ENCODE measurements around the gene TEX12.
A peak's percentile ranks its signal among the peaks of the same experiment; 100 is the strongest.
"Not testable (repeated sequence)": the region's sequence is repeated elsewhere in the genome, so short reads cannot be mapped to it uniquely, and the experiment has no call there.

TEX12 gene

DNA sequence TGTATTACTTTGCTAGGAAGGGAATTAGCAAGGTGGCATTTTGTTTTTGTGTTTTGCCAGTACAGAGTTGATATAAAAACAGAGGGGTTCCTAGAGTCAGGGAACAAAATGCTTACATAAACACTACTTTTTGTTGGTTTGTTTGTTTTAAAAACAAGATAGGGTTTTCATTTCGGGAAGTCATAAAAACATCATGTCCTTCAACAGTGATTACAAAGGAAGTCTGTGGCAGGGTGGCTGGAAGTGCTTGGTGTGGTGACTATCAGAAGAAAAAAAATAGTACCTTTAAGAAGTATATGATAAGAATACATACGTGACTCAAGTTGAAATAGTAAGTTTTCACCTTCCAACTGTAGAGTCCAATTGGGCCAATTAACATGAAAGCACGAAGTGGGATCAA, 2.1 kb upstream of the TEX12 start:
- no peak for DNase-seq

DNA sequence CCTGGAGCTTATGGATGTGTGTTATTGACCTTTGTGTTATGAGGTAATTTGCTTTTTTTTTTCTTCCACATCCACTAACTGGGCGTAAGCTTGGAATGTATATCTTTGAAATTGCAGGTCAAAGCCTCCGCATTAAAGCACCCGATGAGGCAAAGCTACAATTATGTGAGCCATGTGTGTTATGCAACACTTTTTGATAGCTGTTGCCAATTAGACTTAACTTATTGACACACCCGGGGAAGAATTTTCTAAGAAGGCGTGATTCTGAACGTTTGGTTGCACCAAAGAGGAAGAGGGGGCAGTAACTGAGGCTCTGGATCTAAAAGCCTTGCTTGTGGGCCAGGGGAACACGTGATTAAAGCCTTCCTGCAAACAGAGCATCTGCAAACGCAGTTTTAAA, 610 bp upstream of the TEX12 start:
- peak; percentile 14 for DNase-seq

DNA sequence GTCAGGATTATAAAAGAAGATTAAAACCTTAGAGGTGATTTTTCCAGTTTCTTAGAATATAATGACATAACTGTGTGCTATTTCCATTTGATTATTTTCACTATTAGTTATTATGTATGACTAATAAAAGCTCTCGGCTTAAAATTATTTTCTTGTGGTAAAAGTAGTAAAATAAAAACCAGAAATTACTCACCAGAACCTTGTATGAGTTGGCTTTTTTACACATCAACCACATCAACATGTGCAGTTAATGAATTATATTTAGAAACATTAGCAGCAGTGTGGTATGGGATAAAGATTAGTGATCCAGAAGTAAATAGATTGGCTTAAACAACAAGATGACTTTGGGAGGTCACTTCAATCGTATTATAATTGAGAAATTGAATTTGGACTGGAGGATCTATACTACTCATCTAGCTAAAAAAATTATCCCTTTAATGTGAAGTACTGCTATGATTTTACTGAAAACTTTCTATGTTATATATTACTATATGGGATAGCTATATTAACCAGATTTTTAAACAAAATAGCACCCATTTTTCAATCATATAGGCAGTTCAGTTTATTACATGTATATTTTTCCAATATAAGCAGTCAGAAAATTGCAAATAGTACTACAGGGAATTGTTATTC, 5.3 kb downstream of the TEX12 start:
- peak; percentile 48 for DNase-seq

DNA sequence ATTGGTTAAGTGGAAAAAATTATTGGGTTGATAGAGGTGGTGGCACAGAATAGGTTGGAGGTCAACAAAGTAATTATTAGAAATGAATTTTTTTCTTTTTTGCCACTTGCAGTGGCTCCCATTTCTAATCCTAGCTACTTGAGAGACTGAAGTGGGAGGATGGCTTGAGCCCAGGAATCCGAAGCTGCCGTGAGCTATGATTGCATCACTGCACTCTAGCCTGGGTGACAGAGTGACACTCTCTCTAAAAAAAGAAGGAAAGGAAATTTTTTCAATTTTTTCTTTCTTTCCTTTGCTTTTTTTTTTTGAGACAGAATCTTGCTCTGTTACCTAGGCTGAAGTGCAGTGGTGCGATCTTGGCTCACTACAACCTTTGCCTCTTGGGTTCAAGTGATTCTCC, 6.0 kb downstream of the TEX12 start:
- peak; percentile 34 for DNase-seq

DNA sequence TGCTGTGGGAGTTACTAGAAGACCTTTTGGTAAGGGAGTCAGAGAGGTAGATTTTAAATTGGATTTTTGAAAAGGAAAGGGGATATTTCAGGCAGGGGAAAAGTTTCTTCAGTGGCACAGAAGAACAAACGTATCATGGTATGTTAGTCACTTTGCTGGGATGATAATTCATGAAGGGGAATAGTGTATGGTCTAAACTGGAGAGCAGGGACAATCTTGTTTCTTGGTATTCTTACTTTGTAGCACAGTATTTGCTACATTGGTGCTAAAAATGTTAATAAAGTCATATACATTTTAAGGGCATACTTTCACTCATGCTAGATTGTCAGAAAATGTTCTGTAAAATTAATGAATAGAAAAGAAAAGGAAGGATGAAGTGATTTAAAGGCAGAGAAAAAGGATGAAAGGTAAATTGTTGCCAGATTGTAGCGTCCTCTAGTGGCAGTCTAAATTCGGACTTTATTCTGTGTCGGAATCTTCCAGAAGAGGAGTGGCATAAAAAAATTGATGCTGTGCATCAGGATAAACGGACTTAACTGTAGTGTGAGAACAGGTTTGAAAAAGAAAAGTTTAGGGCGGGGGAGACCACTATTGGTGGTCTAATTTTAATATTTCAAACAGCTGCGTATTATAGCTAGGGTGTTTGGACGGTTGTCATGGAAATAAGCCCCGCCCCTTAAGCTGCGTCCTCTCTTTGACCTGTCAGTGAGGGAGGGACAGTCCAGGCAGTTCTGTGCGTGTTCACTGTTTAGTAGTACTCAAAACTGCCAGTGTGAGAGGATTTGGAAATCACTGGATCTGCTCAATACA, 7.8 kb downstream of the TEX12 start, which contains the start of gene BCO2:
Gene BCO2 (plus strand): TSS at position 724 of the 810 bp plus-strand sequence. CDS start 90 bp downstream, outside the sequence.
- peak; percentile 73 for DNase-seq

DNA sequence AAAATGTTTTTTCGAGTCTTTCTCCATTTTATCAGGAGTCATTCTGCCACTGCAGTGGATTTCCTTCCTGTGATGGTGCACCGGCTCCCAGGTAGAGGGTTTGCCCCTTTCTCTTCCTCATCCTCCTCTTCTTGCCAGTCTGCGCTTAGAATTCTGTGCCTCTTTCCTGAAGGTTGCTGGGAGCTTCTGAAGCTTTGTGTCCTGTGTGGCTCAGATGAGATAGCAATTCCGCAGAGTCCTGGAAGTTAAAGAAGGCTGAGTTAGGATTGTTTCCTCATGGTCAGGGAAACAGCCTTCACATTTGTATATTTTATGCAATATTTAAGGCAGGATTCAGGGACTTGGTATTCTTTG, 8.4 kb downstream of the TEX12 start:
- DNase-seq = no peak

DNA sequence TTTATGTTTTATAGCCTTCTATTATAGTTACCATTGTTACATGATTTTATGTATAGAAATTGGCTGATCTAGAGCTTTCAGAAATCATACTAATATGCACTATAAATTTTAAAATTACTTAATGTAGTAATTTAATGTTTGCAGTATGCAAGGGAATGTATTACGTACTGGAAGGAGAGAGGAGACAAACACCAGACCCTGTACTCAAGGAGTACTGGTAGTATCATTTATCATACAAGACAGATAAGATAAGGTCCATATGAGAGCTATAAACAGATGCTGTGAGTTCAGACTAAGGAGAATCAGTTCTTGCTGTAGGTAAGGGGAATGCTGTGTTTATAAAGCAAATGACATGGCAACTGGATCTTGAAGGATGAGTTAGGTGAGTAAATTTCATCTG, 8.9 kb downstream of the TEX12 start:
- DNase-seq = no peak

DNA sequence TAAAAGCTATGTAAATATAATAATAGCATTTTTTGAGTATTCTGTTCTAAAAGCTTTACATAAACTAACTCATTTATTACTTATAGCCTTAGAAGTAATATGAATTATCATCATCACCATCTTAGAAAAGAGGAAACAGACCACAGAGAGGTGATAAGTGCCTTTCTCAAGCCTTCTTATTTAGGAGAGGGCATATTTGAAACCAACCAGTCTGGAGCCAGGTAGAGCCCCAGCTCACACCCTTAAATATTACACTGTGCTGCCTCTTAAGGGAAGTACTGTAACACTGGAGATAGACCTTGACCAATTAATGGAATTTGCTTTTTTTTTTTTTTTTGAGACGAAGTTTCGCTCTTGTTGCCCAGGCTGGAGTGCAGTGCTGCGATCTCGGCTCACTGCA, 10.4 kb downstream of the TEX12 start:
- DNase-seq = no peak

DNA sequence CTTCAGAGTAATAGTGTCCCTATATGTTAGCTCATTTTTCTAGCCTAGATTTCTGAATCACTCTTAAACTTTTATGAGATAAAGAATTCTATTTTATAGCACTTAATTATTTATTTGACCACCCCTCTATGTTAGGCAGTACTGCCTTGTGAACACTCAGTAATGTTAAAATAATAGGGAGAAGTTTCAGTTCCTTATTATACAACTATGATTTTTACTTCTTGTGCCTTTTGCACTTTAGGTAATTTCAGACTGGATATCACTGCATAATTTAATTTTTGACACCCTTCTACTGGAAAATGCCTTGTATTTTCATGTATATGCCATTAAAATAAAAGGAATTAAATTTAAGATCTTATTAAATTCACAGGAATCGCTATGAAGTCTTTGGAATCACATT, 11.3 kb downstream of the TEX12 start:
- DNase-seq = no peak

DNA sequence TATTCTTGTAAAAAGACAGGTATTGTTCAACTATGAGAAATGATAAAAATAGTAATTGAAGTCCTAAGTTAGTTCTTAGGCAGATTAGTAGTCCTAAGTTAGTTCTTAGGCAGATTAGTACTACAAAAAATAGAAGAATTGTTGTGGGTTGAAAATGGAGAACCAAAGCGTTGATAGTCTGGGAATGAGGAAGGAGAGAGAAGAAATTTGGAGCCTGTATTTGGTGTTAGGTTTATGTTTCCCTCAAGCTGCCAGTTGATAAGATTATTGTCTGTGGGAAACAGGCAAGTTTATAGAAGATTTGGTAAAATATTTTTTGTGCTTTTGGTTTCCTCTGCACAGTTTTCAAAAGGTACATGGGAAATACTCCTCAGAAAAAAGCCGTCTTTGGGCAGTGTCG, 11.8 kb downstream of the TEX12 start:
- DNase-seq = no peak

DNA sequence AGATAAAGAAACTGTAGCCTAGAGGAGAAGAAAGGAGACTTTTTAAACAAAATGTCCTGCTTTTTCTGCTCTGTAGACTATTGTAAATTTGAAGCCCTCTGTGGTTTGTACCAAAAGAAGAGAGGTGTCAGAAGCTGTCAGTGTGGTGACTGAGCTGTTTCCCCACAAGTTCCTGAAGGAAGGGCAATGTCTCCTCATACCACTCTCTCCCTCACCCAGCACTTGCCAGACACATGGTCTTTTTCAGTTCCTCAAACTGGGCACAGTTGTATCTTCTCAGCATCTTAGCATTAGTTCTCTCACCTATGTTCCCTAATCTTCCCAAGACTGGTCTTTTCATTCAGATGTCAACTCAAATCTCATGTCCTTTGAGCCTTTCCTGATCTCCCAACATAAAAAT, 12.4 kb downstream of the TEX12 start:
- no peak for DNase-seq

DNA sequence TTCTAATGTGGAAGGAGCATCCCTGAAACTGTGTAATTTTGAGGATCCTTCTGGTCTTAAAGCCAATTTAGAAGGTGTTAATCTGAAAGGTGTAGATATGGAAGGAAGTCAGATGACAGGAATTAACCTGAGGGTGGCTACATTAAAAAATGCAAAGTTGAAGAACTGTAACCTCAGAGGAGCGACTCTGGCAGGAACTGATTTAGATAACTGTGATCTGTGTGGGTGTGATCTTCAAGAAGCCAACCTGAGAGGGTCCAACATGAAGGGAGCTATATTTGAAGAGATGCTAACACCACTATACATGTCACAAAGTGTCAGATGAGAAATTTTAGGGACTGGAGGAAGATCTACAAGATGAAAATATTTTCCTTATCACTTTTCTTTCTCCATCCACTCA, 15.7 kb downstream of the TEX12 start:
- no peak for DNase-seq

DNA sequence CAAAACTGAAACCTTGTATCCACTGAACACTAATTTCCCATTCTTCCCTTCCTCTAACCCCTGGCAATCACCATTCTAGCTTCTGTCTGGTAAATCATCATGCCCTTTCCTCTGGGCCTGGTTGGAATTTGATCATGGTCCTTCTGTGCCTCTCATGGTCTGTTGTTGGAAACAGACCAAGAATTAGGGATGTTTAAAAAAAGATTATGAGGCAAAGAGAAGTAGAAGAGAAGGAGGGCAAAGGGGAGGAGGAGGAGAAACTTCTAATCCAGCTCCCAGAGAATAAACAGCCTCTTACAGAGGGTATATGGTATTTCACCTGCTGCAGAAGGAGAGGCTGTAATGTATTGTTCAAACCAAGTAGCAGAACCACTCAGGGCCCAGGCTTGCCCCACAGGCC, 18.7 kb downstream of the TEX12 start:
- DNase-seq = no peak

DNA sequence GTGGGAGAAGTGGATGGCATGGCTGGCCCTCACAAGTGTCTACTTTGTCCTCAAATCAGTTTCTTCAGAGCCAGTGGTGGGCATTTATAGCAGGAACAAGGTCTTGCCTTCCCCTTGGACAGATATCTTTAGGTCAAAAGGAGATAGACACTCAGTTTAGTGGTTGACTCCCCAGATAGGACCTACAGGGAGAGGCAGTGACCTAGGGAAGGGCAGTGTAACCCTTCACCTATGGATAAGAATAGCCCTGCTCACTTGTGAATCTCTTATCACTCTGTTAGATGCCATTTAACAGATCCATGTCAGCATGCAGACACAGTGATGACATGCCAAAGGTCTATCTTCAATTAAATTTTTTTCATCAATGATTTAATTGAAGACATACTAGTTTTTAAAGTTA, 19.1 kb downstream of the TEX12 start:
- DNase-seq = no peak

DNA sequence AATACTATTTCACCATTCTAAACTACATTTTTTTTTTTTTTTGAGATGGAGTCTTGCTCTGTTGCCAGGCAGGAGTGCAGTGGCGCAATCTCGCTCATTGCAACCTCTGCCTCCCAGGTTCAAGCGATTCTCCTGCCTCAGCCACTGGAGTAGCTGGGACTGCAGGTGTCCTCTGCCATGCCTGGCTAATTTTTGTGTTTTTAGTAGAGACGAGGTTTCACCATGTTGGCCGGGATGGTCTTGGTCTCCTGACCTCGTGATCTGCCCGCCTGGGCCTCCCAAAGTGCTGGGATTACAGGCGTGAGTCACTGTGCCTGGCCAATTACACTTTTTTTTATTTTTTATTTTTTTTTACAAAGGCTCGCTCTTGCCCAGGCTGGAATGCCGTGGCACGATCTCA, 27.9 kb downstream of the TEX12 start:
- DNase-seq = not testable (repeated sequence)

DNA sequence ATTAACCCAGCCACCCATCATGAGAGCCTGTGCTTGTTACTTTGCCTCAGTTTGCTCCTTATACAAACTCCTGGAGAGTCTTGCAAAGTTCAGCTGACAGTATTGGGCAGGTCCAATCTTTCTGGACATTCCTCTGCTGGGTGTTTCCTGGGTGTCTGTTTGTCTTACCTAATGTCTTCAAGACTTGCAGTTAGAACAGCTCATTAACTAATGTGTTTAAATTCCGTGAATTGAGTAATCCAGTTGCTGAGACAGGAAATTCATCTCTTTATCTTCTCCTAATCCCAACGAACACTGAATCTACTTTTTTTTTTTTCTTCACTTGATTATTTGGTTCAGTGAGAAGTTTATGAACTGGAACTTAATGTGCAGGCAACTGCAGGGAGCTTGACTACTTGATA, 28.8 kb downstream of the TEX12 start:
- no peak for DNase-seq

DNA sequence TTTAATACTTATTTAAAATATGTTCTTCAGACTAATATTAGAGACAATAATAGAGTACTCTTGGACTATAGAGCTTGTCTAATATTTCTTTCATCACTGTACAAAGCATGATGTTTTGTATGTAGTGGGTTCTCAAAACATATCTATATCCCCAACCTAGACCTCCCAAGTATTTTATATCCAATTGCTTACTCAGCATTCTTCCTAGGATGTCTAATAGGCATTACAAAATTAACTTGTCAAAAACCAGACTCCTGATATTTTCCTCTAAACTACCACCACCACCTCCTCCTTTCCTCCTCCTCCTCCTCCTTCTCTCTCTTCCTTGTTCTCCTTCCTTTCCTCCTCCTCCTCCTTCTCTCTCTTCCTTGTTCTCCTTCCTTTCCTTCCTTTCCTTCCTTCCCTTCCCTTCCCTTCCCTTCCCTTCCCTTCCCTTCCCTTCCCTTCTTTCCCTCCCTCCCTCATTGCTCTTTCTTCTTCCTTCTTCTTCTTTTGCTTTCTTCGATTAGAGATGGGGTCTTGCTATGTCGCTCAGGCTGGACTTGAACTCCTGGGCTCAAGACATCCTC, 29.4 kb downstream of the TEX12 start:
- DNase-seq = no peak

DNA sequence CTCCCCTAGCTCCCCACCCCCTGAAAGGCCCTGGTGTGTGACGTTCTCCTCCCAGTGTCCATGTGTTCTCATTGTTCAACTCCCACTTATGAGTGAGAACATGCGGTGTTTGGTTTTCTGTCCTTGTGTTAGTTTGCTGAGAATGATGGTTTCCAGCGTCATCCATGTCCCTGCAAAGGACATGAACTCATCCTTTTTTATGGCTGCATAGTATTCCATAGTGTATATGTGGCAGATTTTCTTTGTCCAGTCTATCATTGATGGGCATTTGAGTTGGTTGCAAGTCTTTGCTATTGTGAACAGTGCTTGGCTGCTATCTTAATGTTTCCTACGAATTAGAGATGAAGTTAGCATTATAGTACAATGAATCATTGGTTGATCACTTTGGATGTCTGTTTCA, 31.9 kb downstream of the TEX12 start:
- DNase-seq = not testable (repeated sequence)

DNA sequence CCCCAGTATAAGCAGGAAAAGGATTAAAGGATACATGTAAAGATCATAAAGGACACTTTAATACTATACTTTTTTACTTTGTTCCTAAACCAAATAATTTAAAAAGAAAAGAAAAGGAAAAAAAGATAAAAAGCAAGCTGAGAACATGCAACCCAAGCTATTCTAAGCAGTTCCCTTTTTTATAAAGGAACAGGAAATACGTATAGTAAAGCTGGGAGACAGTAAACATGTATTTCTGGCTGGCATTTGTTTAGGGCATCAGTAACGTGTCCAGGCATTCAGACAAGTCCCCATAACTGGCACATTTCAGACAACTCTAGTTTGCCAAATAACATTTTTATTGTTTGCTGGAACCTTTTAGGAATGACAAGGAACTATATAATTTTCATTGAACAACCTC, 33.1 kb downstream of the TEX12 start:
- no peak for DNase-seq

DNA sequence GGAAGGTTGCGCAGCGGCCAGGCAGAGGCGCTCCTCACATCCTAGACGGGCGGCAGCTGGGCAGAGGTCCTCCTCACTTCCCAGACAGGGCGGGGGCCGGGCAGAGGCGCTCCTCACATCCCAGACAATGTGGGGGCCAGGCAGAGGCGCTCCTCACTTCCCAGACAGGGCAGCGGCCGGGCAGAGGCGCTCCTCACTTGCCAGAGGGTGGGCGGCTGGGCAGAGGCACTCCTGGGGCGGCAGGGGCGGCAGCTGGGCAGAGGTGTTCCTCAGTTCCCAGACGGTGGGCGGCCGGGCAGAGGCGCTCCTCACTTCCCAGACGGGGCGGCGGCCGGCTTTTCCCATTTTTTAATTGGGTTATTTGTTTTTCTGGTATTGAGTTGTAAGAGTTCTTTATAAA, 38.9 kb downstream of the TEX12 start:
- DNase-seq = no peak

DNA sequence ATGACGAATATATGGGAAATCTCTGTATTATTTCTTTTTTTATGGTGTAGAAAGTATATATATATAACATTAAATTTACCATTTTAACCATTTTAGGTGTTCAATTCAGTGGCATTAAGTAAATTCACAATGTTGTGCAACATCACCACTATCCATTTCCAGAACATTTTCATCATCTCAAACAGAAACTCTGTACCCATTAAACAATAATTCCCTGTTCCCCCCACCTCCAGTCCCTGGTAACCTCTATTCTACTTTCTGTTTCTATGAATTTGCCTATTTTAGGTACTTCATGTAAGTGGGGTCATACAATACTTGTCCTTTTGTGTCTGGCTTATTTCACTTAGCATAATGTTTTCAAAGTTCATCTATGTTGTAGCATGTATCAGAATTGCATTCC, 43.7 kb downstream of the TEX12 start:
- DNase-seq = no peak

DNA sequence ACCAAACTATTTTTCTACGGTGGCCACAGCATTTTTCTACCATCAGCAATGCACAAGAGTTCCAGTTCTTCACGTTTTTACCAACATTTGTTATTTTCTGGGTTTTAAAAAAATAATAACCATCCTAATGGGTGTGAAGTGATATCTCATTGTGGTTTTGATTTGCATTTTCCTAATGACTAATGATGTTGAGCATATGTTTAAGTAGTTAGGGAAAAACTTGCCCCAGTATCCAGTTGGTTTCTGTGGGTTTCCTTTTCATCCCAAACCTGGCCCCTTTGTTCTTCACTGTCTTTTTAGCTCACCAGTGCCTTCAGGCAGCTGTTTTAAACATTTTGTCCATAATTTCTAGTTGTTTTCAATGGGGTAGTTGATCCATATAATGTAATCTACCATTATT, 44.4 kb downstream of the TEX12 start:
- no peak for DNase-seq

DNA sequence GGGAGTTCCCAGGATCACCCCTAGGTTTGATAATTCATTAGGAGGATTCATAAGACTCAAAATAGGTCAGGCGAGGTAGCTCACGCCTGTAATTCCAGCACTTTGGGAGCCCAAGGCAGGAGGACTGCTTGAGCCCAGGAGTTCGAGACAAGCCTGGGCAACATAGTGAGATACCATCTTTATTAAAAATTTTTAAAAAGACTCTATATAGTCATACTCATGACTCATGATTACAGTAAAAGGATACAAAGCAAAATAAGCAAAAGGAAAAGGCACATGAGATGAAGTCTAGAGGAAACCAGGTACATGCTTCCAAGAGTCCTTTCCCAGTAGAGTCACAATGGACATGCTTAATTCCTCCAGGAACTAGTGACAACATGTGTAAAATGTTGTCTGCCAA, 45.1 kb downstream of the TEX12 start:
- DNase-seq = no peak

DNA sequence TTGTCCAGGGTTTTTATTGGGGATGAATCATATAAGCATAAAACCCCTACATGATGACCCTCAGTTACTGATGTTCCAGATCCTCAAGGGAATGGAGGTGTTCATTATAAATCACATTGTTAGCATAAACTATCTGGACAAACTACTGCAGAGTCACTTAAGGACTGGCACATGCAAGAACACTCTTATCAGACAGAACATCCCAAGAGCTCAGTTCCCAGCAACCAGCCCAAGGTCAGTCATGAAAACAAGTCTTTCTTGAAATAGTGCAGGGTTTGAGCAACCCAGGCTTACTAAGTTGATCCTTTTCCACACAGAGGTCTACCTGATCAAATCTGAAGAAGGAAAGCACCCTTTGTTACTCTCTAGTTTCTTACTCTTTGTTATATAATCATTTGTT, 45.5 kb downstream of the TEX12 start:
- DNase-seq = no peak

DNA sequence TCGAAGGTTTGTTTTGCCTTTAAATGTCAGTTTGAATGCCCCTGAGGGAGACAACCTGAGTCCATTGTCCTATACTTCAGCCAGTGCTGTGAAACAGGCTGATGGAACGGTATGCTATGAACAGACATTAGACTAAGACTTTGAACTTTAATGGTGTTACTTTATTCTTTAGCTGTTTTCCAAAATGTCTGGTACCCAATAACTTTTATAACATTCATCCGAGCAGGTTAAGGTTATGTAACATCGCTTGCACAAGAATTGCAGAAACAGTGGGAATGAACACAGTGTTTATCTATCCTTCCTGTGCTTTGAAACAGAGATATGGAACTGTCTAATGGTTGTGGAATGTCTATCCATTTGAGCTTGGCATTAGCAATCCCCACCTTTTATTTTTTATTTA, 46.6 kb downstream of the TEX12 start:
- peak; percentile 13 for DNase-seq

Measured in EL (cell line).